GM12872 (cell line): ENCODE results near the gene GRM4.

Experiments
- CTCF ChIP-seq: IDR thresholded peaks from 3 replicates; pipeline ENCODE4 v1.5.1; 2011; ENCODE audit warnings: low read depth, mild to moderate bottlenecking, low read length, moderate library complexity; ENCODE audit not compliant: insufficient read depth

The GRM4 gene

GRCh38 chr6:34094474-34095135 is 51.3 kb downstream of the GRM4 start:
- no peak for TF ChIP-seq CTCF

- TF ChIP-seq CTCF, result no peak
Measured at GRCh38 chr6:34093854-34094430, 51.9 kb downstream of the GRM4 start.

GRCh38 chr6:34093206-34093605 is 52.7 kb downstream of the GRM4 start:
- TF ChIP-seq CTCF, result no peak

GRCh38 chr6:34092631-34093030 is 53.3 kb downstream of the GRM4 start:
- no peak for TF ChIP-seq CTCF

- no peak for TF ChIP-seq CTCF
Measured at GRCh38 chr6:34090935-34091334, 55.0 kb downstream of the GRM4 start.

- TF ChIP-seq CTCF, result no peak
Measured at GRCh38 chr6:34090529-34090928, 55.4 kb downstream of the GRM4 start.

GRCh38 chr6:34086558-34086957 is 59.3 kb downstream of the GRM4 start:
- no peak for TF ChIP-seq CTCF
